HuH-7 (cell line): ENCODE data around the gene TBPL1.
"Not testable (repeated sequence)": the region's sequence is repeated elsewhere in the genome, so short reads cannot be mapped to it uniquely, and the experiment has no call there.

ENCODE experiments used
- DNase-seq: peaks from one replicate; pipeline ENCODE4 v3.0.0; 2011; ENCODE audit warnings: low spot score

Gene TBPL1

GRCh38 chr6:133952815-133953633, at the start of gene TBPL1:
TSS of gene TBPL1 (plus strand) at chr6:133953224. CDS start at chr6:133980126, 26,902 bp downstream.
- DNase-seq, result peak; percentile 90

GRCh38 chr6:133903855-133904254, 49.2 kb upstream of the TBPL1 start:
- no peak for DNase-seq

- DNase-seq, result no peak
Measured at GRCh38 chr6:133906050-133906449, 47.0 kb upstream of the TBPL1 start.

- peak; percentile 44 for DNase-seq
Measured at GRCh38 chr6:133916650-133917151, 36.3 kb upstream of the TBPL1 start.

GRCh38 chr6:133917781-133918180, 35.2 kb upstream of the TBPL1 start:
- DNase-seq, result no peak

- DNase-seq, result no peak
Measured at GRCh38 chr6:133918208-133918930, 34.7 kb upstream of the TBPL1 start.

GRCh38 chr6:133919362-133919761, 33.7 kb upstream of the TBPL1 start:
- DNase-seq, result no peak

GRCh38 chr6:133921249-133921859, 31.7 kb upstream of the TBPL1 start:
- DNase-seq, result peak; percentile 64

GRCh38 chr6:133923938-133924593, 29.0 kb upstream of the TBPL1 start:
- DNase-seq, result peak; percentile 46

GRCh38 chr6:133931221-133931620, 21.8 kb upstream of the TBPL1 start:
- not testable (repeated sequence) for DNase-seq

GRCh38 chr6:133936352-133936751, 16.7 kb upstream of the TBPL1 start:
- DNase-seq, result not testable (repeated sequence)

GRCh38 chr6:133937909-133938308, 15.1 kb upstream of the TBPL1 start:
- no peak for DNase-seq

- no peak for DNase-seq
Measured at GRCh38 chr6:133938533-133938932, 14.5 kb upstream of the TBPL1 start.

GRCh38 chr6:133939778-133940667, 13.0 kb upstream of the TBPL1 start:
- peak; percentile 14 for DNase-seq

- DNase-seq, result no peak
Measured at GRCh38 chr6:133945158-133945557, 7.9 kb upstream of the TBPL1 start.

GRCh38 chr6:133947302-133947900, 5.6 kb upstream of the TBPL1 start:
- no peak for DNase-seq

GRCh38 chr6:133948472-133948871, 4.6 kb upstream of the TBPL1 start:
- DNase-seq, result no peak

- DNase-seq, result no peak
Measured at GRCh38 chr6:133951227-133951626, 1.8 kb upstream of the TBPL1 start.

- DNase-seq, result peak; percentile 74
Measured at GRCh38 chr6:133951881-133952814, 876 bp upstream of the TBPL1 start.
